Measurements from ENCODE around the gene LEMD3.
"Not testable (repeated sequence)": the region's sequence is repeated elsewhere in the genome, so short reads cannot be mapped to it uniquely, and the experiment has no call there.

LEMD3 gene

DNA sequence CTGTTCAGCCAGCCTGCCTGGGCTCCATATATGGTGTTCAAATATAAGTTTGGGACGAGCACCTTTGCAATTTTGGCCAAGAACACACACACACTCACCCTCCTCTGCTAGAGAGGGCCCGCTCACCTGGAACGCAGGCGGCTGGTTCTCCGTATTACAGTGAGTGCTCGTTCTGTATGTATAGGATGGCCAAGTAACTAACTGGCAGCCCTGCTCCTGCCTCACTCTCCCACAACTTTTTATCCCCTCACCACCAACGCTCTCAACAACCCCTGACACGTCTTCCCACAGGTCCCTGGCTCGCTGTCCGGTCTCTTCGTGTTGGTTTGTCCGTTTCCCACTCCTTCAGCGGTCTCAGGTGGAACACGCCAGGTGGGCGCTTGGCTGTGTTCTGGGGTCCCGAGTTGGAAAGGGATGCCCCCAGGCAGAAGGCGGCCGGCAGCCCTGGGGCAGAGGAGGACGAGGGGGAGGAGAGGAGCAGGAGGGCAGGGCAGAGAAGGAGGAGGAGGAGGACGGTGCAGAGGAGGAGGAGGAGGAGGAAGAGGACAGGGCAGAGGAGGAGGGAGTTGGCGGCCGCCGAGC, 108.7 kb downstream of the LEMD3 start:
- DNase-seq (ENCODE audit: low read depth in 2 of 2, low spot score in 1 of 2), result no peak

DNA sequence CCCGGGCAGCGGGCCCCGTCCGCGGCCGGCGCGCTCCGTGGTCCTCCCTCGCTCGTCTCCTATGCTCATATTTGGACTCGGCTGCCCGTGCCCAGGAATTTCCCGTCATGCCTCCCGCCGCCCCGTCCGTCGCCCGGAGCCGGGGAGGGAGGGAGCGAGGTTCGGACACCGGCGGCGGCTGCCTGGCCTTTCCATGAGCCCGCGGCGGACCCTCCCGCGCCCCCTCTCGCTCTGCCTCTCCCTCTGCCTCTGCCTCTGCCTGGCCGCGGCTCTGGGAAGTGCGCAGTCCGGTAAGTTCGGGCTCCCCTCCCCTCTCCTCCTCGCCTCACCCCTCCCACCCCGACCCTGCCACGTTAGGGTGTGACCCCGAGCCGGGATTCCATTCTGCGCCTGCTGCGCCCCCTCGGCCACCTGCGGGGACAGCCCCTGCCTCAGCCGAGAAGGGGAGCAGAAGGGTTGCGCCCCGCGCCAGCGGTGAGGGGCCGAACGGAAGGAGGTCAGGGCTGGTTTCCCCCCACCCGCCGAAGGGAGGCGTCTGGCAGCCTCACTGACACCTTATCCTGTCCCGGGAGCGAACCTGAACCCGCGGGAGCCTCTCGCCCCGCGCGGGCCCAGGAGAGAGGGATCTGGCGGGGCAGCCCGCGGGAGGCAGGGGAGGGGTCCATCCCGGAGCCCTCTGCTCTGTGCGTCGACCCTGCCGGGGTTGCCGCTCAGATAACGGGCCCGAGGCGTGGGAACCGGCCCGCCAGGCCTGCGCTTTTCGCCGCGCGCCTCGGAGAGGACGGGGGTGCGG, 109.4 kb downstream of the LEMD3 start, which contains the start of gene MSRB3:
TSS of gene MSRB3 (plus strand) at position 108 of the 793 bp plus-strand sequence. CDS start 29,897 bp downstream, outside the sequence.
- no peak for DNase-seq (ENCODE audit: low read depth in 2 of 2, low spot score in 1 of 2)

DNA sequence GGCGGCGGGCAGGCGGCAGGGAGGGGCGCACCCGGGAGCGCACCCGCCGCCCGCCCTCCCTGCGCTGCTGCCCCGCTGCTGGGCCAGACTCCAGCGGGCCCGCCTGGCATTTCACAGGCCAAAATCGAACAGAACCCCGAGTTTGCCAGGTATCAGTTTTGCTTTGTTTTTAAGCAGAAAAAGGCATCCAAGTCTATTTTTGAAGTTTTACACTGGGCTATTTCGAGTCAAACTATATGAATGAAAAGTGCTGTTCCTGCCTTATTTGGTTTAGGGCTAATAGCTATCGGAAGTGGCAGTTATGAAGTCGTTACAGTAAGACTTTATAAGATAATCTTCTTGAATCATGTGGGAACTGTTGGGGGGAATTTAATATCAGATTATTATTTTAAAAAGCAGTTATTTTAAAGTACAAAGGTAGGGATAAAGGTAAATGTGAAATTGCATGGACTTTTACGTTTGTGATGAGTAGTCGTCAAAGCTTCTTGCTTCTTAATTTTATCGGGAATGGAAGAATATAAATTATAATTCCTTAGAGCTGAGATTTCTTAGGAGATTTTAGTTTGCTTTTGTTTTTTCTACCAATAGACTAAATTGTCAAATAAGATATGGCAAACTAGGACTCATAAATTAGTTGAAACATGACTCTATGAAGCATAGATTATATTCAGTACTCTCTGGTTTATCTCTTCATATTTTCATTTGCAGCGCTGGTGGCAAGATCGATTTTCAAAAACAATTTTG, 110.2 kb downstream of the LEMD3 start:
- DNase-seq (ENCODE audit: low read depth in 2 of 2, low spot score in 1 of 2), result no peak

DNA sequence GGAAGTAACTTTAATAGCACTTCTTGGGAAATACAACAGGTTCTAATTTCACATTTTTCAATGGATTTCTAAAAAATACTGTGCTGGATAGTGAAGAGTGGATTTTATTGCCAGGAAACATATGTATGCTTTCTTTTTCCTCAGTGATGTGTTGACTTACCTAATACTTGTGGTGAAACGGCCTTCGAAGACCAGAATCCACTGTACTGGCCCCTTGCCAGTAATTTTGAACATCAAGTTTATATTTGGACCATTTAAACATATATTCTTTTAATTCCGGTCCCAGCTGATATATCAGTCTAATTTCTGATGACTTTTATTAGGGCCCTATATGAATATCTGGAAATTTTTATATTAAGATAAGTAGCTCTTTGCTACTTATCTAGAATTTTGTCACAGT, 110.9 kb downstream of the LEMD3 start:
- DNase-seq (ENCODE audit: low read depth in 2 of 2, low spot score in 1 of 2), result no peak

DNA sequence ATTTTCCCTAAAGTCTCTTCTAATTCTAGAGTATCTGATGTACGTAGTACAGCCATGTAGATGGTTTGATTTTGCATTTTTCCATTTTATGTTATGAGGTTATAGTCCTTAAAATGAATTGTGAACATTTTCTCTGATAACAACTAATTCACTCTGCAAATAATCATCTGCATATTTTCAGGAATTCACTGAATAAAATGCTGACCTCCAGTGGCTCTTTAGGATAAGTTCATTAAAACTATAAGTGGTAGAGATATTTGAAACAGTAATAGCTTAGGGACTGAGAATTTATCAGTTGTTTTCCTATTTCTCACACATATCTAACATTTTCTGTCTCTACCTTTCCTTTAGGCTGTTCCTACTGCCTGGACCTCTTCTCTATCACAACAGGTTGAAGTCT, 113.5 kb downstream of the LEMD3 start:
- DNase-seq (ENCODE audit: low read depth in 2 of 2, low spot score in 1 of 2), result no peak

DNA sequence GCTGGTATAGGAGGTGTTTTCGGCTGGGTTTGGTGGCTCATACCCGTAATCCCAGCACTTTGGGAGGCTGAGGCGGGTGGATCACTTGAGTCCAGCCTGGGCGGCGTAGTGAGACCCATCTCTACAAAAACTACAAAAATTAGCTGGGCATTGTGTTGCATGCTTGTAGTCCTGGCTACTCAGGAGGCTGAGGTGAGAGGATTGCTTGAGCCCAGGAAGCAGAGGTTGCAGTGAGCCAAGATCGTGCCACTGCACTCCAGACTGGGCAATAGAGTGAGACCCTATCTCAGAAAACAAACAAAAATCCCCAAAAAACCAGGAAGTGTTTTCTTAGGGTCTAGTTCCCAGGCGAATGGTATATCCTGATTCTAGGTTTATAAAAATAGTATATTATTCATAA, 116.1 kb downstream of the LEMD3 start:
- DNase-seq (ENCODE audit: low read depth in 2 of 2, low spot score in 1 of 2), result not testable (repeated sequence)

DNA sequence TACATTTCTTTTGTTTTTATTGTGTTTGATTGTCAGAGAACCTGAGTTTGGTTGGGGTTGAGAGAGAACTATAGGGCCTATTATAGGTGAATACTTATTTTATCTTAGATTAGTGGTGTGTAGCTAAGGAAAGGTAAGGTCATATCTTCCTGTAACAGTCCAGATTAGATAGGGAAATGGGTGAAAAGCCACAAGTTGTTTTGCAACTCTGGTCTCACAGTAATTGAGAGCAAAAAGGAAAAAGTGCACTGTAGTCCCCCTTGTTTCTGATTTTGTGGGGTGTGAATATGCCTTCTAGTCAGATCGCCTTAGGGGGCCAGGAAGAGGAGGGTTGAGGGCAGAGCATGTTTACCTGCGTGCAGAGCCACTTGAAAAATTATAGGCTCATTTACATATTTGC, 118.0 kb downstream of the LEMD3 start:
- DNase-seq (ENCODE audit: low read depth in 2 of 2, low spot score in 1 of 2), result no peak

DNA sequence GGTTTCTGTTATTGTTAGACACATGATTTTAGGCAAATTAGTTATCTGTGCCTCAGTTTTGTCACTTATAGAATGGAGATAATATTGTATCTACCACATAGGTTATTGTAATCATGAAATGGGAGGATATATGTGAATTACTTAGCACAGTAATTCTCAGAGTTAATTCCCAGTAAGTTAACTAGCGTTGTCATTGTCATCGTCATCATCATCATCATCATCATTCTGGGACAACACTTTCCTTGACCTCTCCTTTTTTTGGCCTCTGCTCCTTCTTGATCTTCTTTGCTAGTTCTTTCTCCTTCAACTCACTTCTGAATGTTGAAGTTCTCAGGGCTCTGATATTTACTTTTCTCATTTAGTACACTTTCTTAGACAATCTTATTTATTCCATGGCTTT, 122.9 kb downstream of the LEMD3 start:
- DNase-seq (ENCODE audit: low read depth in 2 of 2, low spot score in 1 of 2), result no peak

DNA sequence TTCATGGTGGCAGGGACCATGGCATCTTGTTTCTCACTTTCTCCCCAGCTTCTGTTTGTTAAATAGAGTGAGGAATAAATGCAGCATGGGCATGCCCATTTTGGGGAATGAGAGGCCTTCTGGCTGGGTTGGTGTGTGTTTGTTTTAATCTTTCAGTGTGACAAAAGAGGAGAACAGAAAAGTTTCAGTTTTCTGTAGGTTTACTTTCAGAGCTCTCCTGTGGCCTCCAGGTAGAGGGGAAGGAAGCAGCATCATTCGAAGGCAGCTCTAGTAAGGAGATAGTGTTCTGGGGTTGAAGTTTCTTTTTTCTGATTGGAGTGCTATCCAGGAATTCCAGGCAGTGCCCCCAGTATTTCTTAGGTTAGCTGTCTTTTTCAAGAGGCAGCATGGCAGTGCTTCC, 124.4 kb downstream of the LEMD3 start:
- no peak for DNase-seq (ENCODE audit: low read depth in 2 of 2, low spot score in 1 of 2)

DNA sequence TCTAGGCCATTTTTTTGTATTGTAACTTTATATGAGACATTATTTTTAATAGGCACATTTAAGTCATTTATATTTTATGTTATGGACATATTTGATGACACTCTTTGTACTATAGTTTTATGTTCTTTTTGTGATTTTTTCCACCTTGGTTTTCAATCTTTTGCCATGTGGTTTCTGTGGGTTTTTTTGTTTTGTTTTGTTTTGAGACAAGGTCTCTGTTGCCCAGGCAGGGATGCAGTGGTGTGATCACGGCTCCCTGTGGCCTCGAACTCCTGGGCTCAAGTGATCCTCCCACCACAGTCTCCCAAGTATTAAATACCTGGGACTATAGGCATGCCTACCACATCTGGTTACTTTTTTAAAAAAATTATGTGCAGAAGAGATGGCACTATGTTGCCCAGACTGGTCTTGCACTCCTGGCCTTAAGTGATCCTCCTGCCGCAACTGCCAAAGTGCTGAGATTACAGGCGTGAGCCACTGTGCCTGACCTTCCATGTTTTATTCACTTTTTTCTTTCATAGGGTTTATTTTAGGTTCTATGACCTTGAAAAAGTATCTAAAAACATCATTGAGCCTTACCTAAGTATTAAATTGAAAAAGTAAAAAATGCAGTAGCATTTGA, 125.4 kb downstream of the LEMD3 start:
- no peak for DNase-seq (ENCODE audit: low read depth in 2 of 2, low spot score in 1 of 2)

DNA sequence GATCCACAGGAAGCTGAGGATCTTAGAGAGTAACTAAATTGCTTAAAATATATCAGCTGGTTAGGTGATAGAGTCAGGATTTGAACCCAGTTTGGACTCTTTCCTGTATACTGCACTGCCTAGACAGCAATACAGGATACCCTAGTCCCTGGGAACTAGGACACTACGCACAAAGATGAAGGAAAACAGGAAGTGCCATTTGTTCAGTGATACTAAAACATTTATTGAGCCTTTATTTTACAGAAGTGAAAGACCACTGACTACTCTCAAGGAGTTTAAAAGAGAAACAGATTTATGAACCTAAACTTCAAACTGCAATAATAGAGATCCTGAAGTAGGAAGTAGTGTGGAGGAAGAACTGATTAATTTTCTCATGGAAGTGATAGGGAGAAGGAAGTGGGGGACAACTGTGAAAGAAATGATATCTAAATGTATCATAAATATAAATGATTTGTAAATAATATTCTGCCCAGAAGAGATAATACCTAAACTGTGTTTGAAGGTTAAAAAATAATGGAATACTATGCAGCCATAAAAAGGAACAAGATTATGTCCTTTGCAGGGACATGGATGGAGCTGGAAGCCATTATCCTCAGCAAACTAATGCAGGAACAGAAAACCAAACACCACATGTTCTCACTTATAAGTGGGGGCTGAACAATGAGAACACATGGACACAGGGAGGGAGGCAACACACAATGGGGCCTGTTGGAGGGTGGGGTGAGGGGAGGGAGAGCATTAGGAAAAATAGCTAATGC, 127.3 kb downstream of the LEMD3 start:
- DNase-seq (ENCODE audit: low read depth in 2 of 2, low spot score in 1 of 2), result no peak

All from stimulated activated CD8-positive, alpha-beta memory T cell treated with anti-CD3 and anti-CD28 coated beads, Interleukin-4, amount 100 ng/mL, for 1 hour (primary cell).